Gastrocnemius medialis (tissue), 4 donors: ENCODE data around the gene GPAT3.

Source experiments
- CTCF ChIP-seq, 5 experiments: fragments of 450-650 bp in 3 of 5; fragments of 200-600 bp in 2 of 5; sonication (generic) in 2 of 5; IDR thresholded peaks in 4 of 5; conservative IDR thresholded peaks in 1 of 5; 1 replicate in 4 of 5; 2 replicates in 1 of 5; pipeline ENCODE4 v1.5.1; 2016 to 2019; ENCODE audit warnings: antibody characterized with exemption in 5 of 5, mild to moderate bottlenecking in 3 of 5, moderate library complexity in 3 of 5
- POLR2A ChIP-seq, 2 donors: fragments of 450-650 bp; IDR thresholded peaks; one replicate each; pipeline ENCODE4 v1.6.1; 2017; ENCODE audit warnings: antibody characterized with exemption in 2 of 2, mild to moderate bottlenecking in 2 of 2, moderate library complexity in 2 of 2

- TF ChIP-seq CTCF (IDR thresholded peaks at IDR 0.05 in 4 of 5, conservative IDR thresholded peaks at IDR 0.05 in 1 of 5) (no peak), POLR2A (IDR thresholded peaks at IDR 0.05) (no peak)
Measured at GRCh38 chr4:83516042-83516772, 19.7 kb upstream of the GPAT3 start.
